Brain microvascular endothelial cell (primary cell): ENCODE data around the gene PITPNC1.
A peak's percentile ranks its signal among the peaks of the same experiment; 100 is the strongest.
"Not testable (repeated sequence)": the region's sequence is repeated elsewhere in the genome, so short reads cannot be mapped to it uniquely, and the experiment has no call there.

Experiments used
- DNase-seq: peaks from one replicate; pipeline ENCODE4 v3.0.0-alpha.2; 2020
- H3K27ac ChIP-seq: fragments of 250-450 bp; sonication (Bioruptor Pico); 2 replicates; pipeline ENCODE4 v1.5.1; 2020; ENCODE audit warnings: mild to moderate bottlenecking, moderate library complexity
- H3K27me3 ChIP-seq: fragments of 250-450 bp; sonication (Bioruptor Pico); replicated peaks from 2 replicates; pipeline ENCODE4 v1.5.1; 2020; ENCODE audit warnings: mild to moderate bottlenecking
- H3K36me3 ChIP-seq: fragments of 250-450 bp; sonication (Bioruptor Pico); replicated peaks from 2 replicates; pipeline ENCODE4 v1.5.1; 2020; ENCODE audit warnings: mild to moderate bottlenecking
- H3K4me3 ChIP-seq: 2 replicates; pipeline ENCODE4 v1.5.1; 2011; ENCODE audit warnings: low read depth, mild to moderate bottlenecking, control low read depth, low read length, moderate library complexity
- CTCF ChIP-seq: IDR thresholded peaks from 2 replicates; pipeline ENCODE4 v1.5.1; 2011; ENCODE audit warnings: low read depth, mild to moderate bottlenecking, moderate library complexity, low read length, control low read depth, inconsistent platforms; ENCODE audit errors: missing control alignments
- in situ Hi-C: cut with HindIII; loops from 2 replicates; pipeline ENCODE4 v1.10.0; 2017; ENCODE audit warnings: low sequenced_read_pairs, low pct_ligation_motif_present

The PITPNC1 gene

GRCh38 chr17:67509390-67510287 is 132.6 kb downstream of the PITPNC1 start:
- in situ Hi-C loops, result no loop called here
- TF ChIP-seq CTCF, result no peak
- Histone ChIP-seq H3K4me3 (no peak overlapping the region), H3K36me3 (no peaks in the 10 kb centered on the region), H3K27ac (no peak overlapping the region), H3K27me3 (no peaks in the 10 kb centered on the region)
- peak; percentile 27 for DNase-seq

GRCh38 chr17:67511012-67511411 is 133.9 kb downstream of the PITPNC1 start:
- no peak for TF ChIP-seq CTCF
- H3K4me3 ChIP-seq, result no peak overlapping the region
- H3K27me3 ChIP-seq, result no peaks in the 10 kb centered on the region
- in situ Hi-C loops, result no loop called here
- H3K27ac ChIP-seq, result no peak overlapping the region
- DNase-seq, result no peak
- no peaks in the 10 kb centered on the region for H3K36me3 ChIP-seq

GRCh38 chr17:67511804-67512203 is 134.7 kb downstream of the PITPNC1 start:
- in situ Hi-C loops, result no loop called here

GRCh38 chr17:67514998-67515397 is 137.9 kb downstream of the PITPNC1 start:
- no peak for DNase-seq
- no peaks in the 10 kb centered on the region for H3K27me3 ChIP-seq
- TF ChIP-seq CTCF, result no peak
- in situ Hi-C loops, result no loop called here
- no peak overlapping the region for H3K4me3 ChIP-seq
- no peaks in the 10 kb centered on the region for H3K36me3 ChIP-seq
- H3K27ac ChIP-seq, result no peak overlapping the region

More at GRCh38 chr17:67511804-67512203, 134.7 kb downstream of the PITPNC1 start:
- Histone ChIP-seq H3K27ac (no peak overlapping the region), H3K36me3 (no peaks in the 10 kb centered on the region), H3K27me3 (no peaks in the 10 kb centered on the region), H3K4me3 (no peak overlapping the region)
- no peak for TF ChIP-seq CTCF
- no peak for DNase-seq

GRCh38 chr17:67515490-67516083 is 138.5 kb downstream of the PITPNC1 start:
- DNase-seq, result no peak
- TF ChIP-seq CTCF, result no peak
- no peak overlapping the region for H3K4me3 ChIP-seq
- no peaks in the 10 kb centered on the region for H3K36me3 ChIP-seq
- in situ Hi-C loops, result no loop called here
- H3K27ac ChIP-seq, result no peak overlapping the region
- H3K27me3 ChIP-seq, result no peaks in the 10 kb centered on the region

GRCh38 chr17:67516571-67516970 is 139.5 kb downstream of the PITPNC1 start:
- in situ Hi-C loops, H3K36me3 ChIP-seq, H3K27ac ChIP-seq, H3K4me3 ChIP-seq, DNase-seq, H3K27me3 ChIP-seq: not testable (repeated sequence)
